IMR-90 (cell line): ENCODE measurements around the gene HMGN1. TPM values are rescaled to one million over a fixed set of nuclear protein-coding genes. Genes with fewer than 3 reads are reported as not detected.

Experiments
- ATAC-seq: fragments of 200-7000 bp; cut with Tn5 transposase; 2 replicates; pipeline ENCODE4 v1.9.1; 2020; ENCODE audit warnings: low read depth, mild to moderate bottlenecking, moderate library complexity
- BruUV-seq: library from RNA; stranded (reverse); fragments of 400-500 nt; replicated peaks from 2 replicates; lab custom pipeline; 2021; lab: Mats Ljungman, UMichigan
- CTCF ChIA-PET: fragments of 300-600 bp; formaldehyde crosslinking; extraction: SDS; loops from one replicate; lab custom pipeline; 2021; ENCODE audit warnings: antibody characterized with exemption; lab: Yijun Ruan, JAX
- POLR2A ChIA-PET: fragments of 300-600 bp; sonication (Branson Sonifier 250); formaldehyde crosslinking; loops from one replicate; lab custom pipeline; 2022; ENCODE audit warnings: antibody characterized with exemption; ENCODE audit not compliant: unreplicated experiment; lab: Charles Lee
- DNase-seq: peaks from one replicate; pipeline ENCODE4 v3.0.0; 2013
- H2AFZ ChIP-seq: replicated peaks from 2 replicates; pipeline ENCODE3; 2013; ENCODE audit warnings: low read length, mild to moderate bottlenecking; ENCODE audit not compliant: poor library complexity
- H2AK5ac ChIP-seq: 2 replicates; pipeline ENCODE4 v1.6.1; 2013; ENCODE audit warnings: low read depth, low read length, inconsistent platforms
- H2AK9ac ChIP-seq: replicated peaks from 2 replicates; pipeline ENCODE3; 2013; ENCODE audit warnings: mild to moderate bottlenecking, low read depth, low read length, moderate library complexity; ENCODE audit not compliant: poor library complexity
- H2BK120ac ChIP-seq: 2 replicates; pipeline ENCODE4 v1.6.1; 2013; ENCODE audit warnings: low read depth, low read length, inconsistent platforms
- H2BK15ac ChIP-seq: 3 replicates; pipeline ENCODE4 v1.6.1; 2013; ENCODE audit warnings: low read depth, low read length, inconsistent platforms
- H2BK20ac ChIP-seq: 2 replicates; pipeline ENCODE4 v1.6.1; 2013; ENCODE audit warnings: low read depth, mild to moderate bottlenecking, inconsistent platforms, low read length, moderate library complexity
- H2BK5ac ChIP-seq: 2 replicates; pipeline ENCODE4 v1.6.1; 2013; ENCODE audit warnings: mild to moderate bottlenecking, low read depth, low read length, inconsistent platforms; ENCODE audit not compliant: poor library complexity, severe bottlenecking
- H3K14ac ChIP-seq: replicated peaks from 2 replicates; pipeline ENCODE4 v1.6.1; 2013; ENCODE audit warnings: low read depth, low read length, inconsistent platforms
- H3K18ac ChIP-seq: 2 replicates; pipeline ENCODE4 v1.6.1; 2013; ENCODE audit warnings: low read depth, low read length, control low read depth
- H3K23ac ChIP-seq: 2 replicates; pipeline ENCODE4 v1.6.1; 2013; ENCODE audit warnings: low read depth, low read length, inconsistent platforms
- H3K27ac ChIP-seq: 2 replicates; pipeline ENCODE4 v1.5.1; 2013; ENCODE audit warnings: mild to moderate bottlenecking, control low read depth, low read length; ENCODE audit not compliant: insufficient read depth
- H3K27me3 ChIP-seq: 2 replicates; pipeline ENCODE4 v1.6.1; 2013; ENCODE audit warnings: low read length; ENCODE audit not compliant: control insufficient read depth, insufficient read depth
- H3K36me3 ChIP-seq: 2 replicates; pipeline ENCODE4 v1.6.1; 2013; ENCODE audit warnings: low read length, mixed read lengths; ENCODE audit not compliant: control insufficient read depth, insufficient read depth
- H3K4ac ChIP-seq: 2 replicates; pipeline ENCODE4 v1.6.1; 2013; ENCODE audit warnings: low read depth, low read length, inconsistent platforms
- H3K4me1 ChIP-seq: 2 replicates; pipeline ENCODE4 v1.6.1; 2013; ENCODE audit warnings: low read length, mixed read lengths; ENCODE audit not compliant: control insufficient read depth, insufficient read depth
- H3K4me2 ChIP-seq: 2 replicates; pipeline ENCODE4 v1.6.1; 2013; ENCODE audit warnings: low read depth, mild to moderate bottlenecking, control low read depth, low read length, moderate library complexity
- H3K4me3 ChIP-seq: 2 replicates; pipeline ENCODE4 v1.5.1; 2013; ENCODE audit warnings: low read depth, mild to moderate bottlenecking, control low read depth, low read length, moderate library complexity; ENCODE audit not compliant: insufficient read depth
- H3K56ac ChIP-seq: 2 replicates; pipeline ENCODE4 v1.6.1; 2013; ENCODE audit warnings: low read length, inconsistent platforms; ENCODE audit not compliant: insufficient read depth; ENCODE audit errors: extremely low read depth
- H3K79me1 ChIP-seq, 2 experiments: 2 replicates each; pipeline ENCODE4 v1.6.1; 2013; ENCODE audit warnings: low read length in 2 of 2, inconsistent platforms in 1 of 2, low read depth in 1 of 2
- H3K9ac ChIP-seq: 2 replicates; pipeline ENCODE4 v1.6.1; 2013; ENCODE audit warnings: low read depth, low read length, control low read depth
- H3K9me1 ChIP-seq: 2 replicates; pipeline ENCODE4 v1.6.1; 2013; ENCODE audit warnings: low read length, inconsistent platforms; ENCODE audit not compliant: insufficient read depth
- H3K9me3 ChIP-seq: 2 replicates; pipeline ENCODE4 v1.6.1; 2013; ENCODE audit warnings: low read length; ENCODE audit not compliant: control insufficient read depth, insufficient read depth
- H4K20me1 ChIP-seq: 2 replicates; pipeline ENCODE4 v1.6.1; 2013; ENCODE audit warnings: low read length, inconsistent platforms; ENCODE audit not compliant: insufficient read depth
- H4K5ac ChIP-seq: 2 replicates; pipeline ENCODE4 v1.6.1; 2013; ENCODE audit warnings: mild to moderate bottlenecking, low read depth, low read length, control low read depth
- H4K8ac ChIP-seq, 2 experiments: 2 replicates each; pipeline ENCODE4 v1.6.1; 2013; ENCODE audit warnings: low read depth in 2 of 2, low read length in 2 of 2, control low read depth in 1 of 2, inconsistent platforms in 1 of 2
- H4K91ac ChIP-seq: 2 replicates; pipeline ENCODE4 v1.6.1; 2013; ENCODE audit warnings: low read depth, low read length, inconsistent platforms; ENCODE audit not compliant: insufficient read depth
- BHLHE40 ChIP-seq: fragments of 150-350 bp; IDR thresholded peaks from 2 replicates; pipeline ENCODE4 v1.6.1; 2016; ENCODE audit warnings: mild to moderate bottlenecking, low read depth, low read length
- RFX5 ChIP-seq: IDR thresholded peaks from 2 replicates; pipeline ENCODE4 v1.8.0; 2012; ENCODE audit warnings: low read depth, mild to moderate bottlenecking, low read length, moderate library complexity
- WGBS, 2 experiments: methylation state at CpG; one replicate each; pipeline versions ENCODE4 v1.1.5 to v1.1.7; 2013; ENCODE audit warnings: missing lambda C conversion rate in 2 of 2; ENCODE audit not compliant: insufficient read length in 1 of 2; ENCODE audit errors: extremely low coverage in 2 of 2; 5-methylcytosine and 5-hydroxymethylcytosine counted together
- dilution Hi-C: fragments of 300-500 bp; cut with HindIII; formaldehyde crosslinking; loops from one replicate; pipeline ENCODE4 v1.14.3; 2018; ENCODE audit warnings: low sequenced_read_pairs; ENCODE audit not compliant: unreplicated experiment
- in situ Hi-C: fragments of 300-500 bp; cut with MboI; formaldehyde crosslinking; loops from 3 replicates; pipeline ENCODE4 v1.14.3; 2019; ENCODE audit warnings: low sequenced_read_pairs, inconsistent platforms, mixed read lengths
- intact Hi-C: fragments of 100-400 bp; cut with micrococcal nuclease; formaldehyde crosslinking; loops from 2 replicates; pipeline ENCODE4 v1.10.0; 2022
- polyA plus RNA-seq, 3 experiments: library from polyadenylated mRNA; depleted of rRNA; stranded (reverse); fragments of >200 nt; gene quantifications; 2 replicates each; pipeline ENCODE4 v1.2.3, GENCODE V29; 2012; ENCODE audit warnings: low replicate concordance in 1 of 3
- total RNA-seq: library from RNA; depleted of rRNA; stranded (reverse); fragments of >200 nt; gene quantifications from 2 replicates; pipeline ENCODE4 v1.2.3, GENCODE V29; 2012
- TF ChIP-seq, protein P1 (sequence below): fragments of 150-350 bp; IDR thresholded peaks from 2 replicates; pipeline ENCODE4 v1.6.1; 2016; ENCODE audit warnings: low read depth, mild to moderate bottlenecking, low read length, moderate library complexity, borderline replicate concordance

HMGN1 gene
- total and polyA plus RNA-seq, 2 of the 4 experiments (the other 2 are of a cell fraction) = 55.2 to 155 TPM

DNA sequence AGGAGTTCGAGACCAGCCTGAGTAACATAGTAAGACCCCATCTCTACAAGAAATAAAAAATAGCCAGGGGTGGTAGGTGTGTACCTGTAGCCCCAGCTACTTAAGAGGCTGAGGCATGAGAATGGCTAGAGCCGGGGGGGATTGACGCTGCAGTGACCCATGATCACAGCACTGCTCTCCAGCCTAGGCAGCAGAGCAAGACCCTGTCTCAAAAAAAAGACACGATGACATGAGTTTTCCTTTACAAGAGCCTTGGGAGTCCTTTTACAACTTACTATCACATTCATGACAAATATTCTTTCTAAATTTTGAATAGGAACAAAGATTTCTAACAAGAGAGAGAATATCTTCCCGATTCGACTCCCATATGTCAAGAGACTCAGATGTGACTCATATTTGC lies 32.2 kb downstream of the HMGN1 start (continued):
- TF ChIP-seq, protein P1, sequence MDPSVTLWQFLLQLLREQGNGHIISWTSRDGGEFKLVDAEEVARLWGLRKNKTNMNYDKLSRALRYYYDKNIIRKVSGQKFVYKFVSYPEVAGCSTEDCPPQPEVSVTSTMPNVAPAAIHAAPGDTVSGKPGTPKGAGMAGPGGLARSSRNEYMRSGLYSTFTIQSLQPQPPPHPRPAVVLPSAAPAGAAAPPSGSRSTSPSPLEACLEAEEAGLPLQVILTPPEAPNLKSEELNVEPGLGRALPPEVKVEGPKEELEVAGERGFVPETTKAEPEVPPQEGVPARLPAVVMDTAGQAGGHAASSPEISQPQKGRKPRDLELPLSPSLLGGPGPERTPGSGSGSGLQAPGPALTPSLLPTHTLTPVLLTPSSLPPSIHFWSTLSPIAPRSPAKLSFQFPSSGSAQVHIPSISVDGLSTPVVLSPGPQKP = no peak
- no peak for TF ChIP-seq RFX5

DNA sequence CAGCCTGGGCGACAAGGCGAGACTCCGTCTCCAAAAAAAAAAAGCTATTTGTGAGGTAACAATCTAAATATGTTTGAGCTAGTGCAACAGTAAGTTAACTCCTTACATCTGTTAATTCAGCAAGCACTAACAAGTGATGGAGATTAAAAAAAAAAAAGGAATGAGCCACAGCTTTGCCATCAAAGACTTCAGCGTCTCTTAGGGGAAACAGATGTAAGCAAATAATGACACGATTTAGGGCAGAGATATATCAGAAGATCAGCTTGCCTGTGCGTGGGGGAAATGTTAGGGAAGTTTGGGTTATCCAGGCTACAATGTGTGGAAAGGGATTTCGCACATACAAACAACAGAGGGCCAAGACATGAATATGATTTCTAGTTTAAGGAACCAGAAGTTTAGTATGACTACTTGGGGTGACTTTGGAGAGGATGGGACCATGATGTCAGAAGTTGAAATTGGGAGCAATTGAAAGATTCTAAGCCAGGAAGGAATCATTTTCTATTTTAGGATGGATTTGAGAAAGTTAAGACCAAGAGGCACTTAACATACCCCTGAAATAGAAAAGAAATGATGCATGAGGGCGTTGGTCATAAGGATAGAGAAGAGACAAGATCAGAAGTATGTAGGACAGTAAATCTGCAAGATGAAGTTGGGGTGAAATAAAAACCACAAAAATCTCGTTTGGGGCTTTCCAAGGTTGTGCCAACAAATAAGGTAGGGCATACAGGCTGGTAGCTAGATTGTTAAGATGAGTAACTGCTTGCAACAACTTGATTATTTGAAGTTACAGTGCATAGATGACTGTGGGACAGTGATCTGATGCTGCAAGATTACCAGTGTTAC lies 33.1 kb downstream of the HMGN1 start:
- H3K27me3 ChIP-seq = no peaks in the 10 kb centered on the region

More for the DNA sequence above, 33.1 kb downstream of the HMGN1 start:
- ChIA-PET POLR2A (interaction anchor here (0.6 kb wide), 1 partner anchor 211 kb away, joined by 5 read pairs; no protein-coding TSS in a partner anchor), CTCF (no interaction called here)
- Histone ChIP-seq H2AK9ac (no peak overlapping the region), H3K79me1 (peaks cover 11 to 15% of the 10 kb centered on the region in 2 experiments), H2AK5ac (no peak overlapping the region), H3K4me2 (no peak overlapping the region), H4K20me1 (peaks cover 14% of the 10 kb centered on the region; the same call in 1 of the 2 replicates), H3K18ac (no peak overlapping the region), H4K91ac (no peak overlapping the region), H2BK120ac (no peak overlapping the region), H3K9me3 (no peaks in the 10 kb centered on the region), H3K27ac (no peak overlapping the region), H3K36me3 (peaks cover 3% of the 10 kb centered on the region; the same call in 1 of the 2 replicates), H2BK15ac (no peak overlapping the region), H4K5ac (no peak overlapping the region), H3K23ac (no peak overlapping the region), H3K9me1 (peaks cover 13% of the 10 kb centered on the region), H2BK5ac (no peak overlapping the region), H2BK20ac (no peak overlapping the region), H3K14ac (no peak overlapping the region), H3K56ac (no peak overlapping the region), H3K4me3 (no peak overlapping the region), H3K9ac (no peak overlapping the region), H2AFZ (no peak overlapping the region), H3K4me1 (peaks cover 11% of the 10 kb centered on the region), H4K8ac (no peak overlapping the region), H3K4ac (no peak overlapping the region)
- no TSS peak for BruUV-seq
- no peak for TF ChIP-seq BHLHE40
- TF ChIP-seq RFX5 = no peak
- ATAC-seq (no peak), DNase-seq (no peak)
- dilution Hi-C loops (no loop called here), in situ Hi-C loops (loop anchor here (5.0 kb wide), 1 partner anchor 71 kb away; no protein-coding TSS in a partner anchor), intact Hi-C loops (no loop called here)
- WGBS, 2 experiments = 72% methylated on average over 3 of the region's 9 CpGs; no CpG with 5 or more reads in 1 of the 2 experiments
